GM18868 (cell line): Measurements from ENCODE around the gene DAB1.

ENCODE experiments used
- ATAC-seq: cut with Tn5 transposase; IDR thresholded peaks from one replicate; pipeline ENCODE4 v1.9.1; 2021; ENCODE audit warnings: mild to moderate bottlenecking, moderate library complexity; ENCODE audit not compliant: unreplicated experiment

DAB1 gene

GRCh38 chr1:57423656-57424211 lies at the start of gene DAB1:
Gene DAB1 (minus strand): TSS chr1:57424060. CDS start chr1:57291030, 133,030 bp downstream.
- no peak for ATAC-seq

DNA sequence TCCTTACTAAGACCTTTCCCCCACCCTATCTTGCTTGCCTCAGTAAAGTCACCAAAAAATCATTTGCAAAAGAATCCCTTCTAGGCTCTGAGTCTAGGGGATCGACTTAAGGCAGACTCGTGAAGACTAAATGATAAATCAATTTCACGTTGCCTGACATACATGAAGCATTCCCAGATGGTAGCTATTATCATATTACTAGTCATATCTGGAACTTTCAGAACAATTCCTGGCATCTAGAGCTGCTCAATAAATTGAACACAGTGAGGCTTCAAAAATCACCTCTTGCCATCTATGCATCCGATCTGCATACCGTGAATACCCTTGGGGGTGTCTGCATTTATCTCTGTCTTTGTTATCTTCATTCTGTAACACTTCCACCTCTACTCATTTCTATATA lies 49.6 kb upstream of the DAB1 start:
- no peak for ATAC-seq

- no peak for ATAC-seq
These were observed 48.1 kb upstream of the DAB1 start for GRCh38 chr1:57471995-57472394.

- no peak for ATAC-seq
These were observed 46.2 kb upstream of the DAB1 start for GRCh38 chr1:57470036-57470435.

DNA sequence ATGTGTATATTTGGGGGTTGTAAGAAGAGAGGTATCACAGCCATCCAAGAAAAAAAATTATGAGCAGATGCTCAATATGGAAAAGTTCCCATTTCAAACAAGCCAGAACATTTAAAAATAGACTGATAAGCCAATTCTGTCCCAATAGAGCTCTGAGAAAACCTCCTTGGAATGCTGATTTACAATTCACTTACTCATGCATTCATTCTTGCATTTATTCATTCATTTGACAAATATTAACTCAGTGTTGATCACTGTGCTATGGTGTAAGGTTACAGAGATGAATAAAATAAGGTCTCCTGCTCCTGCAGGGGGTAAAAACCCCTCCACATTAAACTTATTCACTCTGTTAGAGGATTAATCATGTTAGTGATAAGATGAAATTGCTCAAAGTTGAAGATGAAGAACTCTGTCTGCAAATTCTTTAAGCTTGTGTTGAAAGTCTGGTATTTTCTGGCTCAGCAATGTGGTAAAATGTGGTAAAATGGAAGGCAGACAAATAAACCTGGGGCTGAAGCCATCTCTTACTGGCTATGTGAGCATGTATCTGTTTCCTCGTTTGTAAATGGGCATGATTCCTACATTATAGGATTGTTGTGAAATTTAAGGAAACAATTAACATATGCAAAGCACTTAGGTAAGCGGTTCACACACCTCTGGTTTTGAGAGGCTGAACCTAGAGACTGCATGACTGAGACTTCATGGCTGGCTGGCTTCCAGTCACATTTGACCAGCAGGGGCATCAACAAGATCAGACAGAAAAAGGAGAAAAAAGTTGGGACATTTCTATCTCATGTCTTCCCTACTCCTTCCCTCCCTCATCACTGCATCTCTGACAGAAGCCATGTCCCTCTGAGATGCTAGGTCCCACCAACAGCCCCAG lies 45.0 kb upstream of the DAB1 start:
- no peak for ATAC-seq

- no peak for ATAC-seq
These were observed 44.0 kb upstream of the DAB1 start for GRCh38 chr1:57467830-57468229.

DNA sequence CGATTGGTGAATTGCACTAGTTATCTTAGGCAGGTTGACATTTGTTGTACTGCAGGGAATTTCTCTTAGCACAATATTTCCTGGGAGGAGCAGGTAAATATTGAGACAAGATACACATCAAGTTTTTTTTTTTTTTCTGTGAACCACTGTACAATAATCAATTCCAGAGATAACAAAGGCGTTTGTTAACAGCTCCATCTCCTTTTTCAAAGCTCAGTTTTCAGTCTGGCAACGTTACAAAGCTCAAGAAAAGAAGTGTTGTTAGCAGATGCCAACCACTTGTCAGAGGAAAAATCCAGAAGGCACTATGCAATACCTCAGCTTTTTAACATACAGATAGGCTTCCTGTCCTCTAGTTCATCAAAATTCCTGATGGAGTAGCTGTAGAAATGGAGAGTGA lies 40.9 kb upstream of the DAB1 start:
- ATAC-seq = no peak

GRCh38 chr1:57463343-57463742 lies 39.5 kb upstream of the DAB1 start:
- no peak for ATAC-seq

DNA sequence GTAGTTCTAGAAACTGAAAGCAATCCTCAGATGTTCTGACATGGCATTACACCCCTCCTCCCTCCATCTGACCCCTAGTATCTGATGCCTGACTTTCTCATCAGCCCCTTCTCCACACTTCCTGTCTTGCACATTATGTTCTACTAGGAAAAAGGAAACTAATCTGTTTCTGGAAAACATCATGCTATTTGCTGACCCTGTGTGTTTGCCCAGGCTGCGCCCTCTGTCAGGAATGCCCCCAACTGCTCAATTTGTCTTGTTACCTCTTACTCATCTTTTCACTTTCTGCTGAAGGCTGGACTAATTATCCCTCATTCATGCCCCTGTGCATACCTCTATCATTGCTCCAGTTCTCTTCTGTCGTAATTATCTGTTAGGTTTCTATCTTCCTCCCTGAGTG lies 37.5 kb upstream of the DAB1 start:
- ATAC-seq = no peak

DNA sequence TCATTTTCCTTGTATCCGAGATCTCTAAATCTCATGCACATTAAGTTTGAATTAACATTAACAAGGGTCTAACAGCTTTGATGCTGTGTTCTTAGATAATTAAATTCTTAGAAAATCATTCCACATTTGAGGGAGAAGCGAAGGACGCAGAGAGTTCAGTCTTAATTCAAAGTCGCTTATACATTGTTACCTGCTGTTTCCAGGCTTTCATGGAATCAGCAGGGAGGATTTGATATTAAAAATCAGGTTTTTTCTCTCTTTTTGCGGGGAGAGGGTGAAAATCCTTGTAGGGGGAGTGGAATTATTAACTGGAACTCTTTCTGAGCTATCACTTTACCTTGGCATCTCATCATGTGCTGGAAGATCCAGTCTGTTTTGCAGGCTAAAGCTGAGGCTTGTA lies 27.7 kb upstream of the DAB1 start:
- ATAC-seq = no peak

DNA sequence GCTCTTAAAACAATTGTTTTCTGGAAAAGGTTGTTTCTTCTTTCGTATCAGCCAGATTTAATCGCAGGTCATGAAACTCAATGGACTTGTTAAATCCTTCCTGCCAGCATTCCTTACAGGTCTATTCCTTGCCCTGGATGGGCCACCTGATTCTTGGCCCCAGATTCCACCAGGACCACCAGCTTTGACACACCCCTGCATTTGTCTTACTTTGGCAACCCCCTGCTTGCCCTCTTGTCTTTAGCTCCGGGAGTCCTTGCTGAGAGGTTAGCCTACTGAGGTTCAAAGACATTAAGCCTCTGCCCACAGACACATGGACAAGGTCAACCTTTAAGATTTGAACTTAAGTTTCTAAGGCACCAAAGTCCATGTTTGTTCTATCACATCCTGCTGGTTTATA lies 27.1 kb upstream of the DAB1 start:
- no peak for ATAC-seq

DNA sequence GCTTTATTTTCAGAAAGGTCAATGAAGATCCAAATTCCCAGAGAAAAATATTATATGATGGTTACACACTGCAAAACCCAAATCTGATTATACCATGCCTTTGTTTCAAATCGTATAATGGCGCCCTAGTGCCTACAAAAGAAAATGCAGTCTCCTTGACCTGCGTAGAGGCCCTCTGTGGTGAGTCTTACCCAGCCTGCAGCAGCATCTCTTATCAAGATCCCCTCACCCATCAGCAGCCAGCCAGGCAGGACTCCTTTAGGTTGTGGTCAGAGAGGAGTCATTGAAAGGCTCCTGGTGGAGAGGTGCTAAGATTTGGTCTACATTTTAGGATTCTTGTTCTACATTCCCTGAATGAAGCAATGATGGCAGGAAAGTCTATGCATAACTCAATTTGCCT lies 23.7 kb upstream of the DAB1 start:
- ATAC-seq = no peak

DNA sequence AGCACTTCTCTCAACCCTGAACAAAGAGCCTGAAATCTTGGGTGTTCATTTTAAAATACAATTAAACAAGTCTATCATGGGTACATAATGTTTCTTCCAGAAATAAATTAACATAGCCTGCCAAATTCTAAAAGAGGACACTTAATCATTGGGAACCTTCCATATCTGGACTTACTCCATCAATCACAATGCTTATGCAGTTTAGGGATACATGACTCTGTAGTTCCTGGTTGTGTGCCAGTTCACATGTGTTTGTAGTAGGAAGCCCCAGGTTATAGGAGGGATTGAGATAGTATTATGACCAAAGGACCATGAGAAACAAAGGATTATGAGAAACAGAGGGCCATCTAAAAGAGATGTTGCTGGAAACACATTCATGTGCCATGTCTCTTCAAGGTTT lies 19.1 kb upstream of the DAB1 start:
- ATAC-seq = no peak

- no peak for ATAC-seq
These were observed 16.2 kb upstream of the DAB1 start for GRCh38 chr1:57440096-57440495.

DNA sequence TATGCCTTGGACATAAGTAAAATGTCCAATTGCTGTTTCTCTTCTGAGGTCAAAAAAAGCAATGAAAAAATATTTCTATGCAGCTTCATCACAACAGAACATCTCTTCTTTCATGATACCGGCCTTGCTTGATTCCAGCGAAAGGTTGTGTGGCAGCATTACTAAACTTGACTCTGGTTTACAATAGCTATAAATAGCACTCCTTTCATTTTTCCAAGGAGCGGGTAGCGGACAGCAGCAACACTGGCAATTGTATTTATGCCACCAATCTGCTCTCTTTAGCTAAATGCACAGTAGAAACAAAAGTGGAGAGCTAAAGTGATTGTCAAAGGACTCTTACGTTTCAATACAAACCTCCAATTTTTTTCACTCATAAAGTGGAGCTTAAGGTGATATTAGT lies 7.5 kb upstream of the DAB1 start:
- no peak for ATAC-seq

GRCh38 chr1:57424231-57425027 lies 569 bp upstream of the DAB1 start:
- ATAC-seq = no peak

GRCh38 chr1:57423135-57423655 lies 665 bp downstream of the DAB1 start:
- no peak for ATAC-seq

DNA sequence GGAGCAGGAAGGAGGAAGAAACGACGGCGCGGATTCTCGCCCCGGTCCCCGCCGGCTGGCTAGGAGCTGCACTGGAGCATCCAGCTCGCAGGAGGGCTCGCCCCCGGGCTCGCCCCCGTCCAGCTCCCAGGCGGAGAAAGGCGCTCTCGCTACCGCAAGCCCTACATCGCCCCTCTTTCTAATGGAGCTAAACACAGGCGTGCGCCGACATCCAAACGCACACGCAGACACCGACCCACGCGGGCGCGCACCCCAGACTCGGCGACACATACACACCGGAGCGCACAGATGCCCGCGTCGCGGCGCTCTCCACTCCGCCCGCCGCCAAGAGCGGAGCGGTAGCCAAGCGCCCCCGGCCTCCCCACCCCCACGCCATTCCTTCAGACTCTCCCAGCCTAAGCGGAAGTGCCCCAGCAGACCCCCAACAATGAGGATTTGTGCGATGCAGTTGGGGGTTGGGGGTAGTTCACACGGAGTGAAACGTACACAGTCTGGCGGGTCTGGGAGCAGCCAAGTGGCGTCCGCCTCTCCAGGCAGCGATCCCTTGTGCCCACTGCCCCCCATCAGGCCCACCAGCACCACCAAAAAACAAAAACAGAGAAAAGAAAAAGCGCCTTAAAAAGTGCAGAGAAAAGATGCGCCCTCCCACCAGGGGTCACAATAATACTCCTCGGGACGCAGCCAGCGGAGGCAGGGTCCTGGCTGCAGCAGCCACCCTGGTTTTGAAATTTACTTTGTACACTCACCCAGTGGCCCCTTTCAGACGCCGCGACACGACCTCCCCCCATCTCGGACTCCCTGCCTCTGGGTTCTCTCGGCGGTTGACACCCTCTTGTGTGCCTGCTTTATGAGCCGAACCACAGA lies 1.4 kb downstream of the DAB1 start:
- no peak for ATAC-seq

- no peak for ATAC-seq
These were observed 2.1 kb downstream of the DAB1 start for GRCh38 chr1:57421806-57422205.

- no peak for ATAC-seq
These were observed 2.7 kb downstream of the DAB1 start for GRCh38 chr1:57420981-57421785.
